HG03457 (cell line): ENCODE results near the gene IL23R.

Source experiments
- ATAC-seq: cut with Tn5 transposase; IDR thresholded peaks from one replicate; pipeline ENCODE4 v1.9.1; 2021; ENCODE audit warnings: moderate number of reproducible peaks; ENCODE audit not compliant: unreplicated experiment

IL23R gene

GRCh38 chr1:67294836-67295617, 128.8 kb downstream of the IL23R start:
- no peak for ATAC-seq

DNA sequence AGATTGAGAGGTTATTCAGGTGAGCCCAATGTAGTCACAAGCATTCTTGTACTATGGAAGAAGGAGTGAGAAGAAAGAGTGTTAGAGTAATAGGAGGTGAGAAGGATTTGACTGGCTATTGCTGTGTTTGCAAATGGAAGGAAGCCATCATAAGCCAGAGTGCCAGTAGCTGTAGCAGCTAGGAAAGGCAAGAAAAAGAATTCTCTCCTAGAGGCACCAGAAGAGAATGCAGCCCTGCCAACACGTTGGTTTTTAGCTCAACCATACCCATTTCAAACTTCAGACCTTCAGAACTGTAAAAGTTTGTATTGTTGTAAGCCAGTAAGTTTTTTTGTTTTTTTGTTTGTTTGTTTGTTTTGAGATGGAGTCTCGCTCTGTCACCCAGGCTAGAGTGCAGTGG, 132.5 kb downstream of the IL23R start:
- ATAC-seq = no peak

GRCh38 chr1:67299296-67299695, 133.0 kb downstream of the IL23R start:
- ATAC-seq = no peak

DNA sequence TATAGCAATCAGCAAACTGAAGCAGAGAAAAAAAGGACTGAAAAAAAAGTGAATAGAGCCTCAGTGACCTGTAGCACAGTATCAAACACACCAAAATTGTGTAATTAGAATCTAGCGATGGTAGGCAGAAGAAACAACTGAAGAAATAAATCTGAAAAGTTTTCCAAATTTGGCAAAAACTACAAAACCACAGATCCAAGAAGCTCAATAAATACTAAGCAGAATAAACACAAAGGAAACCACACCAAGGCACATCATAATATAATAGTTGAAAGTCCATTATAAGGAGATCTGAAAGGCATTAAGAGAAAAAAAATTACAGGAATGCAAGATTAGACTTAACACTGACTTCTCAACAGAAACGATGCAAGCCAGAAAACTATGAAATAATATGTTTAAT, 134.3 kb downstream of the IL23R start:
- no peak for ATAC-seq

DNA sequence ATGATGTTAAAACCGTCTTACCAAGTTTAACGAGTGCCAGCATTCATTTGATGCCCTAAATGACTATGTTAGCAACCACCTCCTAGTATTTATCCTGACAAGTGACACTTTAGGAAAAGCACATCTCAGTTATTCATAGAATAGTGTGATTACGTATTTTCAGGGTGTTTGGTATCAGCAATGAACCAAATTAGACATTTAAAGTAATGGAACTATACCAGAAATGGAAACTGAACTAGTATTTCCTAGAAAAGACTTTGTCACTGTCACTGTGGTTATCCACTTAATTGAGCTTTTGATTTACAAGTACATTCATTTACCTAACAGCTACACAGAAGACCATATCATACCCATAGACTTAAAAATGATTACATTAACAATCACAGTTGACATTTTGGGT, 137.8 kb downstream of the IL23R start:
- ATAC-seq = no peak

DNA sequence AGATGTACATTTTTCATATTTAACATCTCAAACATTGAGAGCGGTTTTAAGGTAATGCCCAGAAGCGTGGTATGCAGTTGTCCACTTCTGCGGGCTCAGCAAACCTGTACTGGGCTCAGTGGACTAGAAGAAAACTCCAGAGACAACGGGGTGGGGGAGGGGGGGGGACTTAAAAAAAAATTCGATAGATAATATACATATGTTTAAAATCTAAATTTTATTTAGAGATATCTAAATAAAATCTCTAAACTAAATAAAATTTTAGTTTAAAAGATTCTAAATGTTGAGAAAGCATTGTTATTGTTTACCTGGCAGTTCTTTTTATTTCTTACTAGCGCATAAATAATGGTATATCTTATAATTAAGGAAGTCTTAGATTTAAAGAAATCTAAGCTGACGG, 140.3 kb downstream of the IL23R start:
- no peak for ATAC-seq

- no peak for ATAC-seq
These were observed 141.2 kb downstream of the IL23R start, which contains the start of gene IL12RB2 for GRCh38 chr1:67307251-67308060. Gene IL12RB2, plus strand, starts transcription at chr1:67307873. Its CDS starts 12,496 bp downstream, at chr1:67320369.

- ATAC-seq = no peak
These were observed 141.9 kb downstream of the IL23R start for GRCh38 chr1:67308136-67308535.
